Measurements from ENCODE around the gene MARCHF10. TPM values are rescaled to one million over a fixed set of nuclear protein-coding genes. Genes with fewer than 3 reads are reported as not detected.

Gene MARCHF10
- total RNA-seq, 1 experiment from 2014 or later, result 8.0 TPM

DNA sequence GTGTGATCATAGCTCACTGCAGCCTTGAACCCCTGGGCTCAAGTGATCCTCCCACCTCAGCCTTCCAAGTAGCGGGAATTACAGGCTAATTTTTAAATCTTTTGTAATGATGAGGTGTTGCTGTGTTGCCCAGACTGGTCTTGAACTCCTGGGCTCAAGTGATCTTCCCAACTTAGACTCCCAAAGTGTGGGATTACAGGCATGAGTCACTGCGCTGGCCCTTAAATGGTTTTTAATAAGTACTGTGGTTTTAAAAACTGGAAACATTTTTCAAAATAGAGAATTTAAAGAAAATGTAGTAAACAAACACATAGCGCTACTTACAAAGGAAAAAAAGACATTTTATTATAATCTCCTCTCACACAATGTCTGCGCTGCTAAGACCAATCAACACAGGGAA, 32.2 kb downstream of the MARCHF10 start:
- no peaks in the 10 kb centered on the region for H3K36me3 ChIP-seq (ENCODE audit: low read depth)
- TF ChIP-seq, protein P1, sequence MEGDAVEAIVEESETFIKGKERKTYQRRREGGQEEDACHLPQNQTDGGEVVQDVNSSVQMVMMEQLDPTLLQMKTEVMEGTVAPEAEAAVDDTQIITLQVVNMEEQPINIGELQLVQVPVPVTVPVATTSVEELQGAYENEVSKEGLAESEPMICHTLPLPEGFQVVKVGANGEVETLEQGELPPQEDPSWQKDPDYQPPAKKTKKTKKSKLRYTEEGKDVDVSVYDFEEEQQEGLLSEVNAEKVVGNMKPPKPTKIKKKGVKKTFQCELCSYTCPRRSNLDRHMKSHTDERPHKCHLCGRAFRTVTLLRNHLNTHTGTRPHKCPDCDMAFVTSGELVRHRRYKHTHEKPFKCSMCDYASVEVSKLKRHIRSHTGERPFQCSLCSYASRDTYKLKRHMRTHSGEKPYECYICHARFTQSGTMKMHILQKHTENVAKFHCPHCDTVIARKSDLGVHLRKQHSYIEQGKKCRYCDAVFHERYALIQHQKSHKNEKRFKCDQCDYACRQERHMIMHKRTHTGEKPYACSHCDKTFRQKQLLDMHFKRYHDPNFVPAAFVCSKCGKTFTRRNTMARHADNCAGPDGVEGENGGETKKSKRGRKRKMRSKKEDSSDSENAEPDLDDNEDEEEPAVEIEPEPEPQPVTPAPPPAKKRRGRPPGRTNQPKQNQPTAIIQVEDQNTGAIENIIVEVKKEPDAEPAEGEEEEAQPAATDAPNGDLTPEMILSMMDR (conservative IDR thresholded peaks at IDR 0.05), result no peak
- TF ChIP-seq EZH2 (IDR thresholded peaks at IDR 0.05; ENCODE audit: low read depth), result no peak
- ChIA-PET CTCF (no interaction called here), POLR2A (ENCODE audit: unreplicated experiment) (no interaction called here)
- H3K4me1 ChIP-seq (replicated peaks; ENCODE audit: insufficient read depth), result peaks cover 32% of the 10 kb centered on the region
- peaks cover 38% of the 10 kb centered on the region for H3F3A ChIP-seq (ENCODE audit: insufficient read depth, low read depth)
- no peak for DNase-seq
- no peaks in the 10 kb centered on the region for H4K20me1 ChIP-seq (ENCODE audit: insufficient read depth)
- H3K27me3 ChIP-seq (ENCODE audit: insufficient read depth, low read depth), result no peaks in the 10 kb centered on the region
- no peak overlapping the region for H2AFZ ChIP-seq
- H3K27ac ChIP-seq, result no peak overlapping the region
- BruUV-seq (replicated peaks), result no TSS peak
- H3K79me2 ChIP-seq (ENCODE audit: low read depth), result no peaks in the 10 kb centered on the region
- no peak overlapping the region for H3K4me3 ChIP-seq
- H3K4me2 ChIP-seq, result no peak overlapping the region
- intact Hi-C loops (cut with micrococcal nuclease; ENCODE audit: unreplicated experiment), result loop anchor here (5.0 kb wide), 2 partner anchors 59 to 191 kb away; partner anchors contain the start of gene TANC2
- no peaks in the 10 kb centered on the region for H3K9me2 ChIP-seq (ENCODE audit: insufficient read depth)
- H3K9me3 ChIP-seq (ENCODE audit: insufficient read depth, low read depth), result no peaks in the 10 kb centered on the region

DNA sequence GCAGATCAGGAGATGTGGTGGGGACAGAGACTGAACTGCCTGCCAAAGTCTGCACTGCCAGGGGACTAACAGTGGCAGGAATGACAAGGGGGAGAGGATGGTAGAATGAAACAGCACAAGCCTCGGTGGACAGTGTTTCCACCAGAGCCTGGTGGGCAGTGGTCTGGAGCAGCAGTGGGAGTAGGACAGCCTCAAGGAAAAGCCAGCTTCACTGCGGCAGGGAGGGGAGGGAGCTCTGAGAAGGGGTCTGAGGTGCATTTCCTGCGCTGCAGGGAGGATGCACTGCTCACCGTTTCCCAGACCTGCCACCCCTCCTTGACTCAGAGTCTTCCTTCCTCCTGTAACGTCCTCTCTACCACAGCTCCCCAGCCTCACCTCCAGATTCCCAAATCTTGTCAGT, 33.8 kb downstream of the MARCHF10 start:
- Histone ChIP-seq H3K27ac (no peak overlapping the region), H3F3A (ENCODE audit: insufficient read depth, low read depth) (peaks cover 22% of the 10 kb centered on the region), H3K79me2 (ENCODE audit: low read depth) (no peaks in the 10 kb centered on the region), H3K4me1 (replicated peaks; ENCODE audit: insufficient read depth) (peaks cover 16% of the 10 kb centered on the region), H3K9me2 (ENCODE audit: insufficient read depth) (no peaks in the 10 kb centered on the region), H2AFZ (no peak overlapping the region), H3K9me3 (ENCODE audit: insufficient read depth, low read depth) (no peaks in the 10 kb centered on the region), H3K36me3 (ENCODE audit: low read depth) (no peaks in the 10 kb centered on the region), H3K4me2 (no peak overlapping the region), H3K27me3 (ENCODE audit: insufficient read depth, low read depth) (no peaks in the 10 kb centered on the region), H4K20me1 (ENCODE audit: insufficient read depth) (no peaks in the 10 kb centered on the region), H3K4me3 (no peak overlapping the region)
- ChIA-PET POLR2A (ENCODE audit: unreplicated experiment) (no interaction called here), CTCF (no interaction called here)
- intact Hi-C loops (cut with micrococcal nuclease; ENCODE audit: unreplicated experiment), result no loop called here
- no TSS peak for BruUV-seq (replicated peaks)
- DNase-seq, result no peak
- no peak for TF ChIP-seq EZH2 (IDR thresholded peaks at IDR 0.05; ENCODE audit: low read depth)
- TF ChIP-seq, protein P1 (conservative IDR thresholded peaks at IDR 0.05), result no peak

DNA sequence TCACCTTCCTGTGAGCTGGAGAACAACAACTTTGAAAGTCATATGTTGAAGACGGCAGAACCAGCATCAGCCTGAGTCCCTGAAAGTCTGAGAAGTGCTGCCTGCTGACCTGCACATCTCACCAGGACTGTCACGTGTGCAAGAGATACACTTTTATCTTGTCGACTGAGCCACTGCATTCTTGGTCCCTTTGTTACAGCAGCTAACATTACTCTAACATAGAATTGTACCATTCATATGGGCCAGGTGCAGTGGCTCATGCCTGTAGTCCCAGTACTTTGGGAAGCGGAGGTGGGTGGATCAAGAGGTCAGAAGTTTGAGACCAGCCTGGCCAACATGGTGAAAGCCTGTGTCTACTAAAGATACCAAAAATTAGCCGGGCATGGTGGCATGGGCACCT, 40.1 kb downstream of the MARCHF10 start:
- CTCF ChIA-PET, result no interaction called here
- no peak for TF ChIP-seq EZH2 (IDR thresholded peaks at IDR 0.05; ENCODE audit: low read depth)
- TF ChIP-seq, protein P1 (conservative IDR thresholded peaks at IDR 0.05), result no peak
- intact Hi-C loops (cut with micrococcal nuclease; ENCODE audit: unreplicated experiment), result no loop called here
- Histone ChIP-seq H3K4me1 (replicated peaks; ENCODE audit: insufficient read depth) (peaks cover 5% of the 10 kb centered on the region), H3K79me2 (ENCODE audit: low read depth) (no peaks in the 10 kb centered on the region), H3K4me3 (no peak overlapping the region), H2AFZ (no peak overlapping the region), H4K20me1 (ENCODE audit: insufficient read depth) (no peaks in the 10 kb centered on the region), H3K27ac (no peak overlapping the region), H3F3A (ENCODE audit: insufficient read depth, low read depth) (peaks cover 3% of the 10 kb centered on the region), H3K4me2 (no peak overlapping the region), H3K9me3 (ENCODE audit: insufficient read depth, low read depth) (no peaks in the 10 kb centered on the region), H3K36me3 (ENCODE audit: low read depth) (no peaks in the 10 kb centered on the region), H3K27me3 (ENCODE audit: insufficient read depth, low read depth) (no peaks in the 10 kb centered on the region), H3K9me2 (ENCODE audit: insufficient read depth) (no peaks in the 10 kb centered on the region)
- POLR2A ChIA-PET (ENCODE audit: unreplicated experiment), result no interaction called here
- DNase-seq, result no peak
- no TSS peak for BruUV-seq (replicated peaks)
